Putamen (tissue), 1 donor: ENCODE results near the gene MS4A14.
"Not testable (repeated sequence)": the region's sequence is repeated elsewhere in the genome, so short reads cannot be mapped to it uniquely, and the experiment has no call there.

Experiments used
- DNase-seq: peaks from one replicate; pipeline ENCODE4 v3.0.0-alpha.2; 2016; ENCODE audit warnings: low spot score

Gene MS4A14, protein sequence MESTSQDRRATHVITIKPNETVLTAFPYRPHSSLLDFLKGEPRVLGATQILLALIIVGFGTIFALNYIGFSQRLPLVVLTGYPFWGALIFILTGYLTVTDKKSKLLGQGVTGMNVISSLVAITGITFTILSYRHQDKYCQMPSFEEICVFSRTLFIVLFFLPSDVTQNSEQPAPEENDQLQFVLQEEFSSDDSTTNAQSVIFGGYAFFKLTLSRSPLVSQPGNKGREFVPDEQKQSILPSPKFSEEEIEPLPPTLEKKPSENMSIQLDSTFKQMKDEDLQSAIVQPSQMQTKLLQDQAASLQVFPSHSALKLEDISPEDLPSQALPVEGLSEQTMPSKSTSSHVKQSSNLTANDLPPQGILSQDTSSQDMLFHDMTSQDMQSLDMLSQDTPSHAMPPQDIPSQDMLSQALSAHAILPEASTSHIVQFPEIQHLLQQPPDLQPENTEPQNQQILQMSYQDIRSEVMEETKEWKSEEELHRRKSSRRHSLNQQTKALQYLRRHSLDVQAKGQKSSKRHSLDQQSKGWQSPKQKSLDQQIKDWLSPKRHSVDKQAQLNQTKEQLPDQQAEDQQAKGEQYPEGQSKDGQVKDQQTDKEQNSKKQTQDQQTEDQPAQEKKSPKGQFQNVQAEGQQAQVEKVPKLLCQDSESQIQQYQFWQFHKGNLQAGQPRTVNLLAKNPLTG

DNA sequence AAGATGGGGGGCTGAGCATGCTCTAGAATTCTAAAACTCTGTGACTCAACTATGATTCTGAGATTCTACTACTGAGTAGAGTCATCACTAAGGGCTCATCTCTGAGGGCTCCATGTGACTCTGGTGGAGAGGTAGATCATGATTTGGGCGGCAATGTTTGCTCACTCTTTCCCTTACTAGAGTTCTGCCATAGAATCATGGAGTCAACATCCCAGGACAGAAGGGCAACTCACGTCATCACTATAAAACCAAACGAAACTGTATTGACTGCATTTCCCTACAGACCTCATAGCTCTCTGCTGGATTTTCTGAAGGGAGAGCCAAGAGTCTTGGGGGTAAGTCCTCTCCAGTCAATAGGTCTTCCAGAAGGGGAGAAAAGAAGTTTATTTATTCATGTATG lies at the start of gene MS4A14:
TSS of gene MS4A14 (plus strand) at position 78 of the 400 bp plus-strand sequence. CDS start at position 198, 120 bp downstream.
- no peak for DNase-seq

DNA sequence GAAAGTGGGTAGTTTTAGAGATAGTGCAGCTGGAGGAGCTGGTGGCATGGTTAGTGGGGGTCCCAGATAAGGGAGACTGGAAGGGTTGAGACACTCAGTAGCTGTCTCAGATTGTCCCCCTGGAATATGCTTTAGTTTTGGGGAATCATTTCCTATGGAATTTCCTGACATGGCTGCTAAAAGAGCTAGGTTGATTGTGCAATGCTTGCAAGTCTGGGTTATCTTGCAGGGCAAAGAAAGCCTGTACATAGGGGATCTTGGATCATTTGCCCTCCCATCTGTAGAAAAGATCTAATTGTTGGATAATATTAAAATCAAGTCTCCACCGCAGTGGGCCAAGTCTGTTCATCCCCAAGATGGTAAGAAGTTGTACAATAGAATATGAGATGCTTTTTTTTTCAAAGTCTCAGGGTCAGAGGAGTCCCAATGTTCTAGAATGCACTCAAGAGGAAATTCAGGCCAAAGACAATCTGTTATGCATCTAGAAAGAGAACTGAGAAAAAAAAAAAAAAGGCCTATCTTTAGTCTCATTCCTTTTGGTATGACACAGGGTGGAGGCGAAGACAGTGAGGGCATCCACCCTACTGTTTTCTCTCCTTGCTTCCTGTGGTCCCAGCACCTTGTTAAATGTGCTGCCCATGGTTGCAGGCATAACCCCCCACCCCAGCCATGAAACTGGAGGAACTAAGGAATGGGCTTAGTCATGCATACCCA lies 49.0 kb upstream of the MS4A14 start:
- no peak for DNase-seq

DNA sequence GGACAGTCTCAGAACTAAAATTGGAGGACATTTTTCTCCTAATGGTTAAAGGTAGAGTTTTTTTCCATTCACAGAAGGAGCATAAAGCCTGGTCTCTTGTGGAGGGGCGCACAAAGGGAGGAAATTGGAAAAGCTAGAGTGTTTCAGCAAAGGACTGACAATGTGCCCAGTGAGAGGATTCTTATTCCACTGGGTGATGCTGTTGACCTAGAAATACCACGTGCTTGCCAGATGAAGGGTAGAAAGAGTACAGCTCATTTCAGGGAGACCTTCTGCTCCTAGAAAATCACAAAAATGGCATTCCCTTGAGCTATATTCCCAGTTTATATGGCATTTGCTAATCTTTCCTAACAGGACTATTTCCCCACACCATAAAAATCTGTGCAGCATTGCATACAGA lies 48.1 kb upstream of the MS4A14 start:
- no peak for DNase-seq

DNA sequence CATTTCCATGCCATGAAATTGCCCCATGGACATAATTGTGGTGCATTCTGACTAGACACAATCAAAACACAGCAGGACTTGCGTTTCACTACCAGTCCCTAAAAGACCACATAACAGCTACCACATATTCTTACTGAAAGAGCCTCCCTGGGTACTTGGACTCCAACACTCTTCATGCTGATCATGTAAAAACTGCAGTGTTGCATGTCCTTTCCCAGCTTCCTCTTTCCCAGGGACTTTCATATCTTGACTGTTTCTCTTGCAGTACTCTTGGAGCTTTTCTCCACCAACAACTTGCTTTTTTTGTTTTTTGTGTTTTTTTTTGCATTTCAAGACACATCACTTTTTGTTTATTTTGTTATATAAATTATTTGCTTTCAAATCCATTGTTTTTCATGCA lies 46.3 kb upstream of the MS4A14 start:
- DNase-seq = no peak

DNA sequence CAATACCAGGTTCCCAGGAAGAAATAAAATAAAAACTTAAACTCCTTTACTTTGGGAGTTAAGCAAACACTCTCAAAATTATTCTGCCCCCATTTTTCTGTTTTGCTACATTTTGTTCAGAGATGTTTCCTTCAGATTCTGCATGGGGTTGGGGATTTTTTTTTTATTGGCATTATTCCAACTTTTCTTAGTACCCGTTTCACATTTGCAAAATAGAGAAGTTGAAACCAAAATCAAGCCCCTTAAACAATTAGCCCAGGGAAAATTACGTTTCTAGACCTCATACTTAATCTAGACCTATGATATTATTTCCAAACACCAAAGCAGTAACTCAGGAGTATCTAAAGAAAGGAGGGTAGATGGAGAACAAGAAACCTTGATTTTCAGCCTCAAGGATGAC lies 38.5 kb upstream of the MS4A14 start:
- no peak for DNase-seq

DNA sequence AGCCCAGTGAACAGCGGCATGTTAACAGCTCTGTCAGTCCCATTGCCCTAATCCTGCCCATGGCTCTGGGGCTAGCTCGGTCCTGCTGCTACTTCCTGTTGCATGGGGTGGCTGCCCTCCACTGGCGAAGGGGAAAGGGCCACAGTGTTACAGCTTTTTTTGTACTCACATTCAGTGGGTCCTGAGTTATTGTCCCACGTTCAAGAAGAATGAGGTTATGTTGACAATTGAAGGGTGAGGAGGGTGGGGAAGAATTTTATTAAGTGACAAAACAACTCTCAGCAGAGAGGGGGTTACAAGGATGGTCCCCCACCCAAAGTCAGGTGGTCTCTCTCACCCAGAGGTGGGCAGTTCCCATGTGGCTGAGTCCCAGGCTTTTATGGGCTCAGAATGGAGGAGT lies 35.6 kb upstream of the MS4A14 start:
- no peak for DNase-seq

DNA sequence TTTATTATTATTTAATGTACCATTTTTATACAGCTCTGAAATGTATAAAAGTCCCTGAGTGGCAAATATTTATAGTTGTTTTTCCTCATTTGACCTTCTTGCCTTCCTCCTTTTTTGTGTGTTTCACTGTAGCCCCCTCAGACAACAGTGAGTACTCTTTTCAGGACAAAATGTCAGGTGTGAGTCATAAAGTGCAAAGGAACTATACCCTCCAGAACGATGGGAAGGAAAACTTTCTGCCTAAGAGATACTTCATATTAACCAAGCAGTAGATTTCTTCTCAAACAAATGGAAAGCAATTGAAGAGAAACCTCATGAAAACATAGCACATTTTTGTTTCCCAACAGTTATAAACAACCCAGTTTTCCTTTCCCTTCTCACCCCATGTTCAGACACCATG lies 34.0 kb upstream of the MS4A14 start:
- no peak for DNase-seq

DNA sequence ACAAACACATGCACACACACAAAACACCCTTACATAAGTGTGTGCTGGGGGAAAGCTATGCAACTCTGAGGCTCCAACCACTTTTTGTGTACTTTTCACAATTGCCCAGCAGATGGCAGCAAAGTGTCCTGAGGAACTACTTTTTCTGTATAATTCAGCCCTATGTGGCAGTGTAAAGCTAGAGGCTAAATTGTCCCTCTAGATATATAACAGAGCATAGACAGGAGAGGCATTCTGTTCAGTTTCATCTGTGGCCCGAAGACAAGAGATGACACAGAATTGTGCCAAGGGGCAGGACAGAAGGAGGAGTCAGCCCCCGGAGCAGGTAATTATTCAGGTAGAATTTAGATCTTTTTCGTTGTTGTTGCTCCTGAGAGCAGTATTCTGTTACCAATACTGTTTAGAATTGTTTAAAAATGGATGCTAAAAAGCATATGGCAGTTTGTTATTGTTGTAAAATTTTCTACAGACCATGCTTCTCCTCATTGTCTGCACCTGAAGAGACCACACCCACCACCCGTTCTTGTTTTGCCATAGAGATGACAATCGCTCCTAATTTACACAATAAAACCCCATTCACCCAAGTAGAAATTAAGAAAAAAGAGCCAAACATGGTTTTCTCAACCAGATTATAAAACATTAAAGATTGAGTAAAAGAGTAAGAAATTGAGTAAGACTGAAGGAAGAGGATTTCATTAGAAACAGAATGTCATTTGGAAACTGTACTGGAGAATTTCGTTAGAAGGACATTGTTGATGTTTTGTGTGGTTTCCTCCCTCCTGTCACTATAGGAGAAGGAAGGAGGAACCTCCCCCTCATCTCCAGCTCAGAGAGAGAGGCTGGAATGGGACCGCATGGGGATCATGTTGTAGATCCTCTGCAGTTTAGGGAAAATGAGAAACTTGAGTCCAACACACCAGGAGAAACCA lies 32.5 kb upstream of the MS4A14 start:
- DNase-seq = peak; percentile 50

DNA sequence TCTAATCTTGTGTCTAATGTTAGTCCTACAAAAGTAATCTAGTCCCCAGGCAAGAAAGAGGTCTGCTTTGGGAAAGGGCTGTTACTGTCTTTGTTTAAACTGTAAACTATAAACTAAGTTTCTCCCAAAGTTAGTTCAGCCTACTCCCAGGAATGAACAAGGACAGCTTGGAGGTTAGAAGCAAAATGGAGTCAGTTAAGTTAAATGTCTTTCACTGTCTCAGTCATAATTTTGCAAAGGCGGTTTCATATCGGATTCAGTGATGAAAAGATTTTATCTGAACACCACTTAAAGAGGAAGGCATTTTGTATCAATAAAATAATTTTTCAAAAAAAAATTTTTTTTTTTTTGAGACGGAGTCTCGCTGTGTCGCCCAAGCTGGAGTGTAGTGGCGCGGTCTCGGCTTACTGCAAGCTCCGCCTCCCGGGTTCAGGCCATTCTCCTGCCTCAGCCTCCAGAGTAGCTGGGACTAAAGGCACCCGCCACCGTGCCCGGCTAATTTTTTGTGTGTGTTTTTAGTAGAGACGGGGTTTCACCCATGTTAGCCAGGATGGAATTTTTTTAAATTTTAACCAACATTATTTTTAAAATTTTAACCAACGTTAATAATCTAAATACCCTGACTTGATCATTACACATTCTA lies 29.9 kb upstream of the MS4A14 start:
- DNase-seq = not testable (repeated sequence)

DNA sequence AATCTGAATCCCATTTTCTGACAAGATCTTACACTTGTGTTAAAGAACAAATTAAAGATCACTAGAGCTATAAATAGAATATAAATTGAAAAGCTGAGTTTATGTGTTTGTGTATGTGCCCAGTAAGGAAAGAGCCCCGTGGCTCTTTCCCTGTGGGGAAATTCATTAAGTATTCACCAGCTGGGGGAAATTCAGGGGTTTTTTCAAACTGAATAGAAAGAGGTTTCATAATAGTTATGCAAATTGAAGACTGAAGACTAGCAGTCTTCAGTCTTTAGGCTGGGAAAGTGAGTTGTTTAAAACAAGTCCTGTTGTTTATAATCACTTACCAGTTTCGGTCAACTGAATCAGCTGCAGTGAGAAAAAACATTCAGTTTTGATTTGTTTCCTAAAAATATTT lies 29.2 kb upstream of the MS4A14 start:
- DNase-seq = no peak

DNA sequence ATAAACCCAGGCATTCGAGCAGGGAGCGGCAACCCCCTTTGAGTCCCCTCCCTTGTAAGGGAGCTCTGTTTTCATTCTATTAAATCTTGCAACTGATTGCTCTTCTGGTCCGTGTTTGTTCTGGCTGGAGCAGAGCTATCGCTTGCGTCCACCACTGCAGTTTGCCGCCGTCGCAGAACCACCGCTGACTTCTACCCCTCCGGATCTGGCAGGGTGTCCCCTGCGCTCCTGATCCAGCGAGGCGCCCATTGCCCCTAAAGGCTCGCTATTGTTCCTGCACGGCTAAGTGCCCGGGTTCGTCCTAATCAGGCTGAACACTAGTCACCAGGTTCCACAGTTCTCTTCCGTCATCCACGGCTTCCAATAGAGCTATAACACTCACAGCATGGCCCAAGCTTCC lies 28.4 kb upstream of the MS4A14 start:
- DNase-seq = no peak

DNA sequence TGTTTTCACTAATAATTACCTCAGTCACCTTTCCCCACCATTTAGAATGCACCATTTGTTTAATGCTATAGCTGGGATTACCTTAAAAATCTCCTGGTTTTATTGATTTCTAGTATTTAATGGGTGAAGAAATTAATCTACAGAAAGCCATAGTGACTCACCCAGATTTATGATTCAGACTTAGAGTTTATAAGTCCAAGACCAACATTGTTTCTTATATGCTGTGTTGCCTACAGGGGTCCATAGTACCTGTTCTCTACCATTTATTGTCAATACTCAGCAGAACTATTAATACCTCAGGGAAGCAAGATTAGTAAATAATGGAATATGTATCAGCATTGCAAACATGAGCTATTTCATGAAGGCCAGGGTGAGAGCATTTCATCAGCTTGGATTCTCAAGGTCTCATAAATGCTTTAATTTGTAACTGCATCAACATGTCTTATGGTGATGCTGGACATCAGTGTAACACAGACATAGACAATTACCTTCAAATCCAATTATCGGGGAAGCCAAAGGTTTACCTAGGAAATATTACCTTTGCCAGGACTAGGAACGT lies 25.9 kb upstream of the MS4A14 start:
- DNase-seq = no peak

DNA sequence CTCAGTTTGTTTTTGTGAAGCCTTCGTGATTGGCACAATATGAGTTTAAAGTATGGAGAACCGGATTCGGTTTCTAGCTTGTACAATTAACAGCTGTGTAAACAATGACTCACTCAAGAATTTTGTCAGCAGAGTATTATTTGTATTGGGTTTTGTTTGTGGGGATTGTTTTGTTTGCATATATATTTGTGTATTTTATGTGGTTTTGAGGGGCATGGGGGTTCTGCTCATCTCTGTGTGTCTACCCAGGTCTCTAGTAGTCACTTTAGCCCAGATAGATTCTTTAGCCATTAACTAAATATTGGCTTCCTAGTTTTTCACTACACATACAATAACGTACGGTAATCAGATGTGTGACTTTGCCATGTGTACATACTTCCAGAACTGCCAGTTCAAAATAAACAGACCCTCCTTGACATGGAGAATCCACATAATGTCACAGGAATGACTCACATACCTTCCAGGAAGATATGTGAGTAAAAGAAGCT lies 25.4 kb upstream of the MS4A14 start:
- no peak for DNase-seq

DNA sequence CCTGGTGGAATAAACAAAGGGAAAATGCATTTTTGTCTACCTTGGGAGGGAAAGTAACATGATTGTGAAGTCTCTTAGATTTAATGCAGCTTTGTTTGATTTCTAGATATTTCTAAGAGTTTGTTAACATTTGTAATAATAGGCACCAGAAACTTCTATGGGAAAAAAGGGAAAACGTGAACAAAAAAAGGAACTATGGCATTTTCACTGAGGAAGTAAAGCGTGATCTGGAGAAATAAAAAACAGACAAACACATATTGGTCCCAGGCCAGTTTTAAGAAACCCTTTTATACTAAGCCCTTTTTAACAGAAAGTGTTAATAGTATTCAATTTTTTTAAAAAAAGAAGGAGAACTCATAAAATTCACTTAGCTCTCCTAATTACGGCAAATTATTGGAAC lies 24.9 kb upstream of the MS4A14 start:
- DNase-seq = no peak

DNA sequence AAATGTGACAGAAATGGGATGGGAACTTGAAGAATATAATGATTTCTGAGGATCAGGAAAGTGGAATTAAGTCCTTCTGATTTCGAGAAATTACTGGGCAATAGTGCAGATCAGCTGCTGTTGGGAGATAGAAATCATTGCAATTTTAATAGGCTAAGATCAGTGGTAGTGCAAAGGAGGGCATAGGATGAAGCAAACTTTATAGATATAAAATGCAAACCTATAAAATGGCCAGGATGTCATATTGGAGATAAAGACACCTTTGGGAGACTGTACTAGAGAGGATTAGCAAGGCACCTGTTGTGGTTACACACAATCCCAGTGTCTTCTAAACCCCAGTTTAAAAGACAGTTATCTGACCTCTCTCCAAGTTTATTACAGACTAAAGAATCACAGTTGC lies 24.4 kb upstream of the MS4A14 start:
- no peak for DNase-seq

DNA sequence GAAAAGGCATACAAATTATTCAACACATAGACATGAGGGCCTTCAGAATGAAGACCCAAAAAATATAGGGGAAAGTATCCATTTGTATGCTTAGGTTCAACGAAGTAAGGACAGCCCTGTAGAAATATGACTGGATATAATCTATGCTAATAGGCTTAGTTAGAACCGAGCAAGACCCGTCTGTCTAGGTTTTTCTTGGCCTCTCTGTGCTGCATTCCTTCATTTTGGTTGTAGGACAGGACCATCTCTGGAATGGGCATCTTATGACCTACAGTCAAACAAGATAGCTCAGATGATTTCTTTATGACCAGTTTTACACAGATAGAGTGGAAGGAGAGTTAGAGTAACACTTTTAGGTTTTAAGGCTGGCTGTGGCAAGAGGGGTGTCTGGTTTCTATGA lies 23.5 kb upstream of the MS4A14 start:
- DNase-seq = no peak

DNA sequence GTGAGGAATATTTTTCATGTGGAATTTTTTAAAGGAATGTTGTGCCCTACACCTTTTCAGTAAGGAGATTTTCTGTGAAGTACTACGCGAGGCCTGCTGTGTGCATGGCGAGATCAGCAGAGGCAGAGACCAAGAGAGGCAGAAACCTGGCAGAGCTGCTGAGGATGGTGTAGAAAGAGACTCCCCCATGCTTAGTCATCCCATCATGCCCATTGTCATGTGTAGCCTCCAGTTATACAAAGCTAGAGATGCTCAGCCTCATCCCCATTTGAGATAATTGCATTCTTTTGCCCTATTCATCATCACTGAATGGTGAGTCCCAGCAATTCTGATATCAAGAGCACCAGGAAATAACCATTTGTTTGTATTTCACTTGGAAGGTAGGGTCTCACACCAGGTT lies 20.9 kb upstream of the MS4A14 start:
- no peak for DNase-seq

DNA sequence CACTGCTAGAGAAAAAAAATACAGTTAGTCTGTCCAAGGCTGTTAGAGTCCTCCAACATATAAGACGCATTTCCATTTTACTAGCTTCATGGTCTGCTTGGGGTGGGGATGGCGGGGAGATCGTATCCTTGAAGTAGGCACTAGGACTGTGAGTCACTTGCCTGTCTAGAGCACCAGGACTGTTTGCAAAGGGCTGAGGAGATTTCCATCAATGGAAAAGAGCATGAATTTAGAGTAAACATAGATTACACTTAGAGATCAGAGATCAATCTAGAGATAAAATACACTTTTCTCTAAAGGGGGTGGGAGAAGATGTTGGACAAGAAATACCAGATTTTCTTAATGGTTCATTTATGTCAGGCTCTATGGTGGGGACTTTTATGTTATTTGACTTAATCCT lies 19.7 kb upstream of the MS4A14 start:
- DNase-seq = no peak

DNA sequence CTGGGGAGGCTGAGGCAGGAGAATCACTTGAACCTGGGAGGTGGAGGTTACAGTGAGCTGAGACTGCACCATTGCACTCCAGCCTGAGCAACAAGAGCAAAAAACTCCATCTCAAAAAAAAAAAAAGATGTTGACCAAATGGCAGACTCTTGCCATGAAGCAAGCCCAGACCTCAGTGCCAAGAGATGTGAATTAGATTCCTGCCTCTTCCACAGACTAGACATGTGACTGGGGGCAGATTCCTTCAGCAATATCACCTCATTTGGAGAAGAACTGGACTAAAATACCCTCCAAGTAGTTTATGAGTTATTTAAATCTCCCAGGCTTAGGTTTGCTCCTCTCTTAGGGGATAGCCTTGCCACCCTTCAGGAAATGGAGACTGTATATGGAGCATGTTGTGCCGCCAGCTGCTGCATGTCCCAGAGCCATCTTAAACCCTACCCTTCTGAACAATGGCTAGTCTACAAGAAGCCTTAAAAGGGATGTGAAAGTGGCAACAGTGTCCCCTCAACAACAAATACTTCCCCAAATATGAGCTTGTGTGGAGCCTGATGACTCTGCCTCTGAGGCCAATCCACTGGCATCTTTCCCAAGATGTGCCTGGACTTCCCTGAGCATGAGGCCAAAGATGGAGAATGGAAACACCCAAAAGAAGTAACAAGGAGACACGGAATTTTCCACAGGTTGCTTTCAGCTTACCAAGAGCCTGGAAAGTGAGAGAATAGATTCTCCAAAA lies 18.7 kb upstream of the MS4A14 start:
- peak; percentile 35 for DNase-seq

DNA sequence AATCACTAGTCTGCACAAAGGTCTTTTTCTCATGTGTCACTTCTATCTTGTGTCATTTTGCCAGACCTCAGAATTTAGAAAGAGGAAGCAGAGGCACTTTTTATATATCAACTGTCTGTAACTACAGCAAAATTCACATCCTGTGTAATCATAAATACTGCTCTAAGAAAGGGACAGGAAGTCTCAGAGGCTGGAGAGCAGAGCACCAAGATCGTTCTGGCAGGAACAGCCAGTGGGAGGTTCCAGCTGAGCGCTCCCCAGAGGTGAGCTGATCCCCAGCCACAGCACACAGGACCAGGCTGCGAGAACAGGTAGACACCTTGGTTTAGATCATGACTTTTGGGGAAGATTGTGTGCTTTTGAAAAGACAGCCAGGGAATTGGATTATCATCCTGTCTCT lies 17.9 kb upstream of the MS4A14 start, which contains the start of gene MS4A7:
TSS of gene MS4A7 (plus strand) at position 179 of the 400 bp plus-strand sequence. CDS start 4,610 bp downstream, outside the sequence.
- DNase-seq = peak; percentile 27
